Measurements from ENCODE around the gene TEX2. TPM values are rescaled to one million over a fixed set of nuclear protein-coding genes. Genes with fewer than 3 reads are reported as not detected.

The TEX2 gene
- total RNA-seq, 1 experiment from 2014 or later, result 20.1 TPM

DNA sequence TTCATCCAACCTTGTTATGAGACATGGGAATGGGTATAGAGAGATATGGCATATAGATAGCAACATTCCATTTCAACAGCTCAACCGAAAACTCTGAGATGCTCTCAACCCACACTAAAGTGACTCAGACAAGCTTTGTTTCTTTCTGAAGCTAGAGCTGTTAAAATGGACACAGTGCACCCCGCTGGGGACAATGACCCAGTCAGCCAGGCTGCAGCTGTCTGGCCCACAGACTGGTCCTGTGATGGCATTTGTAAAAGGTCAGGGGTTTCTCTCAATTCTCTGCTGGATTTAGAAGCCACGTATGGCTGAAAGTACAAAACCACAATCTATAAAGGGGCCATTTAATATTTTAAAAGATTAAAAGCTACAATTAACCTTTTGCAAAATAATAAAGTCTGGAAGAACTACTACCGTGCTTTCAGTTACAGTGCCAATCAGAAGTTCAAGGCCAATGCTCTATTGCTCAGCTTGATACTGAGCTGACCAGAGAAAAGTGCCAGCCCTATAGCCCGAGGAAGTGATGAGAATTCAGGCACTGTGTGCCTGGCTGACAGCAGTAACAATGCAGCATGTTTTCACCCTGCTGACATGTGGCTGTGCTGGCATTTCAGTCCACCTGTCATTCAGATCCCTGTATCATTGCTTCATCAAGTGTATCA lies 60.2 kb downstream of the TEX2 start:
- no peak for ATAC-seq
- POLR2A ChIA-PET, result no interaction called here
- no peaks in the 10 kb centered on the region for H3K27me3 ChIP-seq (ENCODE audit: control insufficient read depth, insufficient read depth, low read length)
- TF ChIP-seq, protein P1, sequence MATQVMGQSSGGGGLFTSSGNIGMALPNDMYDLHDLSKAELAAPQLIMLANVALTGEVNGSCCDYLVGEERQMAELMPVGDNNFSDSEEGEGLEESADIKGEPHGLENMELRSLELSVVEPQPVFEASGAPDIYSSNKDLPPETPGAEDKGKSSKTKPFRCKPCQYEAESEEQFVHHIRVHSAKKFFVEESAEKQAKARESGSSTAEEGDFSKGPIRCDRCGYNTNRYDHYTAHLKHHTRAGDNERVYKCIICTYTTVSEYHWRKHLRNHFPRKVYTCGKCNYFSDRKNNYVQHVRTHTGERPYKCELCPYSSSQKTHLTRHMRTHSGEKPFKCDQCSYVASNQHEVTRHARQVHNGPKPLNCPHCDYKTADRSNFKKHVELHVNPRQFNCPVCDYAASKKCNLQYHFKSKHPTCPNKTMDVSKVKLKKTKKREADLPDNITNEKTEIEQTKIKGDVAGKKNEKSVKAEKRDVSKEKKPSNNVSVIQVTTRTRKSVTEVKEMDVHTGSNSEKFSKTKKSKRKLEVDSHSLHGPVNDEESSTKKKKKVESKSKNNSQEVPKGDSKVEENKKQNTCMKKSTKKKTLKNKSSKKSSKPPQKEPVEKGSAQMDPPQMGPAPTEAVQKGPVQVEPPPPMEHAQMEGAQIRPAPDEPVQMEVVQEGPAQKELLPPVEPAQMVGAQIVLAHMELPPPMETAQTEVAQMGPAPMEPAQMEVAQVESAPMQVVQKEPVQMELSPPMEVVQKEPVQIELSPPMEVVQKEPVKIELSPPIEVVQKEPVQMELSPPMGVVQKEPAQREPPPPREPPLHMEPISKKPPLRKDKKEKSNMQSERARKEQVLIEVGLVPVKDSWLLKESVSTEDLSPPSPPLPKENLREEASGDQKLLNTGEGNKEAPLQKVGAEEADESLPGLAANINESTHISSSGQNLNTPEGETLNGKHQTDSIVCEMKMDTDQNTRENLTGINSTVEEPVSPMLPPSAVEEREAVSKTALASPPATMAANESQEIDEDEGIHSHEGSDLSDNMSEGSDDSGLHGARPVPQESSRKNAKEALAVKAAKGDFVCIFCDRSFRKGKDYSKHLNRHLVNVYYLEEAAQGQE (IDR thresholded peaks at IDR 0.05; ENCODE audit: insufficient read depth in 1 of 2, low read depth in 2 of 2, low read length in 1 of 2), result no peak
- TF ChIP-seq TCF7L2 (IDR thresholded peaks at IDR 0.05; ENCODE audit: low read depth, low read length), result no peak
- no peak for TF ChIP-seq SIN3A (IDR thresholded peaks at IDR 0.05; ENCODE audit: borderline replicate concordance, insufficient read depth, low read depth, low read length)
- intact Hi-C loops (cut with micrococcal nuclease; ENCODE audit: unreplicated experiment) (no loop called here), in situ Hi-C loops (cut with HindIII; ENCODE audit: low pct_unique_long_range_greater_than_20kb, low sequenced_read_pairs) (no loop called here)
- H3K27ac ChIP-seq (ENCODE audit: low read length), result no peak overlapping the region
- no peaks in the 10 kb centered on the region for H3K9me3 ChIP-seq (ENCODE audit: control insufficient read depth, insufficient read depth, low read depth, low read length)
- no peaks in the 10 kb centered on the region for H3K36me3 ChIP-seq (ENCODE audit: control insufficient read depth, insufficient read depth, low read length)
- H3K4me3 ChIP-seq (ENCODE audit: low read depth in 2 of 2, low read length in 2 of 2), result no peak overlapping the region
- DNase-seq (ENCODE audit: low read depth, low spot score), result no peak
- no peaks in the 10 kb centered on the region for H3K4me1 ChIP-seq (ENCODE audit: control insufficient read depth, insufficient read depth, low read length)
- no TSS peak for BruUV-seq (replicated peaks)
- CTCF ChIA-PET, result no interaction called here

DNA sequence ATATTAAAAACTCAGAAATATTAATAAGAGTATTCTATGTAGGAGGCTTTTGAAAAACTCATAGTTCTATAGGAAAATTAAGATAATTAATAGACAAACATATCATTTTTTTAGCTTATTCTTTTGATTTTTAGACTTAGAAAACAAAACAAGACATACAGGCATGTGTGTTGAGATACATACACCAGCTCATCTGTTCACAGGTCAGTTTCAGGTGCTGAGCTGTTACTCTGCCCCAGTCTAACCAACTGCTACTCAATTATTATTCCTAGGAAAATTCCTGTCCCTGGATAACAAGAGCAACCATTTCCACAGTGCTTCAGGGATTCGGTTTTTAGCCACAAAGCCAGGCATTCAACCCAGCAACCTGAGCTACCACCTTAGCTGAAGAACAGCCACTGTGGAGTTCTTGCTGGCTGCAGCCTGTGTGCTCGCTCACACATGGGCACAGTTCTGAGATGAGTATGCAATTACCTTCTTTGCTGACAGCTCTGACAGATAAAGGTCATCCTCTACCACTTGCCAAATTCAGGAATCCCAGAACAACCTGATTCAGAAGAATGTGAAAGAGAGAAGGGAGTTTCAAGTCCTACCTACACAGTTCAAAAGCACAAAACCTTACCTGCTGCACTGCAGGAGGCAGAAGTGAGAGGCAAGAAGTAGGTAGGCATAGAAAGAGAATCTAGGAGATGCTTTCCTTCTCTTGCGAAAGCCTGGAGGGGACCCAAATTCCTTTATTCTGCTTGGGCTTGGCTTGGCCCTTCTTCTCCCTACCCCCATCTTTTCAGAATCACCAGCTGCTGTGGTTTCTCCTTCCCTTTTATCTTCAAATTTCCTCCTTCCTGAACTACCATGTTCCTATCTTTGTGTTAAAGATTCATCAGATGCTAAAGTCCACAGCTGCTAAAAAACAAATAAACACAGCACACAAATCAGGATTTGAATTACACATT lies 62.7 kb downstream of the TEX2 start:
- POLR2A ChIA-PET, result interaction anchor here (0.5 kb wide), 1 partner anchor 30 kb away, joined by 4 read pairs; no protein-coding TSS in a partner anchor
- H3K4me3 ChIP-seq (ENCODE audit: low read depth in 2 of 2, low read length in 2 of 2), result no peak overlapping the region
- H3K4me1 ChIP-seq (ENCODE audit: control insufficient read depth, insufficient read depth, low read length), result no peaks in the 10 kb centered on the region
- CTCF ChIA-PET, result no interaction called here
- no peaks in the 10 kb centered on the region for H3K36me3 ChIP-seq (ENCODE audit: control insufficient read depth, insufficient read depth, low read length)
- in situ Hi-C loops (cut with HindIII; ENCODE audit: low pct_unique_long_range_greater_than_20kb, low sequenced_read_pairs), result no loop called here
- intact Hi-C loops (cut with micrococcal nuclease; ENCODE audit: unreplicated experiment), result no loop called here
- H3K27ac ChIP-seq (ENCODE audit: low read length), result no peak overlapping the region
- no peaks in the 10 kb centered on the region for H3K9me3 ChIP-seq (ENCODE audit: control insufficient read depth, insufficient read depth, low read depth, low read length)
- ATAC-seq, result no peak
- no peak for TF ChIP-seq SIN3A (IDR thresholded peaks at IDR 0.05; ENCODE audit: borderline replicate concordance, insufficient read depth, low read depth, low read length)
- TF ChIP-seq, protein P2, sequence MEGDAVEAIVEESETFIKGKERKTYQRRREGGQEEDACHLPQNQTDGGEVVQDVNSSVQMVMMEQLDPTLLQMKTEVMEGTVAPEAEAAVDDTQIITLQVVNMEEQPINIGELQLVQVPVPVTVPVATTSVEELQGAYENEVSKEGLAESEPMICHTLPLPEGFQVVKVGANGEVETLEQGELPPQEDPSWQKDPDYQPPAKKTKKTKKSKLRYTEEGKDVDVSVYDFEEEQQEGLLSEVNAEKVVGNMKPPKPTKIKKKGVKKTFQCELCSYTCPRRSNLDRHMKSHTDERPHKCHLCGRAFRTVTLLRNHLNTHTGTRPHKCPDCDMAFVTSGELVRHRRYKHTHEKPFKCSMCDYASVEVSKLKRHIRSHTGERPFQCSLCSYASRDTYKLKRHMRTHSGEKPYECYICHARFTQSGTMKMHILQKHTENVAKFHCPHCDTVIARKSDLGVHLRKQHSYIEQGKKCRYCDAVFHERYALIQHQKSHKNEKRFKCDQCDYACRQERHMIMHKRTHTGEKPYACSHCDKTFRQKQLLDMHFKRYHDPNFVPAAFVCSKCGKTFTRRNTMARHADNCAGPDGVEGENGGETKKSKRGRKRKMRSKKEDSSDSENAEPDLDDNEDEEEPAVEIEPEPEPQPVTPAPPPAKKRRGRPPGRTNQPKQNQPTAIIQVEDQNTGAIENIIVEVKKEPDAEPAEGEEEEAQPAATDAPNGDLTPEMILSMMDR (IDR thresholded peaks at IDR 0.05), result no peak
- no peak for TF ChIP-seq TCF7L2 (IDR thresholded peaks at IDR 0.05; ENCODE audit: low read depth, low read length)
- no peak for TF ChIP-seq POLR2AphosphoS5 (IDR thresholded peaks at IDR 0.05; ENCODE audit: low read depth, low read length)
- TF ChIP-seq, protein P1 (IDR thresholded peaks at IDR 0.05; ENCODE audit: insufficient read depth in 1 of 2, low read depth in 2 of 2, low read length in 1 of 2), result no peak
- no peaks in the 10 kb centered on the region for H3K27me3 ChIP-seq (ENCODE audit: control insufficient read depth, insufficient read depth, low read length)
- no TSS peak for BruUV-seq (replicated peaks)
- DNase-seq (ENCODE audit: low read depth, low spot score), result no peak

All from Panc1 (cell line).